B cell (primary cell): ENCODE results near the gene GRK6. TPM values are rescaled to one million over a fixed set of nuclear protein-coding genes. Genes with fewer than 3 reads are reported as not detected.
A peak's percentile ranks its signal among the peaks of the same experiment; 100 is the strongest.

Source experiments
- ATAC-seq: fragments of 200-7000 bp; cut with Tn5 transposase; one replicate; pipeline ENCODE4 v1.10.0; 2021; ENCODE audit warnings: low read depth, mild to moderate bottlenecking, moderate number of reproducible peaks, moderate library complexity
- CTCF ChIA-PET: fragments of 350-600 bp; sonication (Branson Sonifier 250); formaldehyde crosslinking; loops from one replicate; lab custom pipeline; 2021; ENCODE audit warnings: antibody characterized with exemption, inconsistent platforms; lab: Charles Lee
- POLR2A ChIA-PET: fragments of 350-600 bp; sonication (Branson Sonifier 250); formaldehyde crosslinking; loops from one replicate; lab custom pipeline; 2021; ENCODE audit warnings: antibody characterized with exemption; lab: Charles Lee
- DNase-seq: peaks from one replicate; pipeline ENCODE4 v3.0.0; 2013
- H2AFZ ChIP-seq: 2 replicates; pipeline ENCODE4 v1.6.1; 2012; ENCODE audit warnings: mild to moderate bottlenecking, low read depth, low read length; ENCODE audit not compliant: insufficient read depth, poor library complexity, severe bottlenecking
- H3K27ac ChIP-seq, 2 donors: 1 replicate in 1 of 2; 2 replicates in 1 of 2; pipeline ENCODE4 v1.5.1; 2012 to 2013; ENCODE audit warnings: low read length in 2 of 2, mild to moderate bottlenecking in 2 of 2, moderate library complexity in 1 of 2
- H3K27me3 ChIP-seq, 4 experiments: fragments of 200-600 bp in 1 of 4; sonication (generic) in 1 of 4; replicated peaks in 1 of 4; 1 replicate in 2 of 4; 2 replicates in 2 of 4; pipeline versions ENCODE4 v1.6.1 to v1.7.0; 2013 to 2016; ENCODE audit warnings: low read length in 3 of 4, mild to moderate bottlenecking in 2 of 4, mixed read lengths in 1 of 4, moderate library complexity in 1 of 4; ENCODE audit not compliant: insufficient read depth in 4 of 4, control insufficient read depth in 3 of 4; ENCODE audit errors: control extremely low read depth in 1 of 4
- H3K36me3 ChIP-seq, 2 experiments: replicated peaks in 1 of 2; 1 replicate in 1 of 2; 2 replicates in 1 of 2; pipeline versions ENCODE4 v1.6.1 to v1.7.1; 2013; ENCODE audit warnings: low read length in 1 of 2; ENCODE audit not compliant: insufficient read depth in 2 of 2, control insufficient read depth in 1 of 2; ENCODE audit errors: control extremely low read depth in 1 of 2, extremely low read depth in 1 of 2
- H3K4me1 ChIP-seq, 2 donors: fragments of 200-600 bp in 1 of 2; sonication (generic) in 1 of 2; 1 replicate in 1 of 2; 2 replicates in 1 of 2; pipeline versions ENCODE4 v1.5.1 to v1.6.1; 2013 to 2017; ENCODE audit warnings: low read length in 2 of 2; ENCODE audit not compliant: control insufficient read depth in 2 of 2, insufficient read depth in 2 of 2
- H3K4me2 ChIP-seq: replicated peaks from 2 replicates; pipeline ENCODE3; 2012; ENCODE audit warnings: mild to moderate bottlenecking, low read depth, low read length; ENCODE audit not compliant: poor library complexity, severe bottlenecking
- H3K4me3 ChIP-seq, 5 experiments: fragments of 200-600 bp in 1 of 5; sonication (generic) in 1 of 5; 1 replicate in 3 of 5; 2 replicates in 2 of 5; pipeline versions ENCODE4 v1.5.1 to v1.7.0; 2011 to 2016; ENCODE audit warnings: low read length in 4 of 5, mild to moderate bottlenecking in 4 of 5, low read depth in 2 of 5, control low read depth in 1 of 5, moderate library complexity in 1 of 5; ENCODE audit not compliant: insufficient read depth in 1 of 5; ENCODE audit errors: control extremely low read depth in 1 of 5, extremely low read depth in 1 of 5
- H3K79me2 ChIP-seq: fragments of 200-600 bp; sonication (generic); one replicate; pipeline ENCODE4 v1.6.0; 2016; ENCODE audit warnings: low read length; ENCODE audit not compliant: control insufficient read depth, insufficient read depth
- H3K9ac ChIP-seq: fragments of 200-600 bp; sonication (generic); 2 replicates; pipeline ENCODE4 v1.6.1; 2017; ENCODE audit warnings: mild to moderate bottlenecking, low read length, moderate library complexity
- H3K9me3 ChIP-seq, 3 donors: one replicate each; pipeline versions ENCODE4 v1.6.1 to v1.7.1; 2013; ENCODE audit warnings: low read length in 2 of 3; ENCODE audit not compliant: control insufficient read depth in 2 of 3, insufficient read depth in 1 of 3; ENCODE audit errors: control extremely low read depth in 1 of 3
- H4K20me1 ChIP-seq: 2 replicates; pipeline ENCODE4 v1.6.0; 2012; ENCODE audit warnings: mild to moderate bottlenecking, low read length; ENCODE audit not compliant: insufficient read depth, control insufficient read depth, poor library complexity, severe bottlenecking
- H3K27ac Mint-ChIP-seq: one replicate; pipeline ENCODE4 v1.8.0; 2021; ENCODE audit warnings: mixed read lengths
- H3K27me3 Mint-ChIP-seq: one replicate; pipeline ENCODE4 v1.8.0; 2021; ENCODE audit warnings: mixed read lengths
- H3K4me1 Mint-ChIP-seq: one replicate; pipeline ENCODE4 v1.8.0; 2021; ENCODE audit warnings: mixed read lengths
- H3K4me3 Mint-ChIP-seq: one replicate; pipeline ENCODE4 v1.8.0; 2021; ENCODE audit warnings: mixed read lengths
- H3K9me3 Mint-ChIP-seq: one replicate; pipeline ENCODE4 v1.8.0; 2022; ENCODE audit warnings: mixed read lengths; ENCODE audit not compliant: insufficient read depth
- EZH2 ChIP-seq: IDR thresholded peaks from 2 replicates; pipeline ENCODE4 v1.6.1; 2012; ENCODE audit warnings: borderline replicate concordance, low read depth, mild to moderate bottlenecking, moderate library complexity, low read length; ENCODE audit not compliant: insufficient read depth, poor library complexity, severe bottlenecking
- WGBS: methylation state at CpG from one replicate; pipeline ENCODE4 v1.1.5; 2013; ENCODE audit warnings: missing lambda C conversion rate; ENCODE audit not compliant: insufficient coverage; 5-methylcytosine and 5-hydroxymethylcytosine counted together
- intact Hi-C: fragments of 100-400 bp; cut with micrococcal nuclease; formaldehyde crosslinking; loops from one replicate; pipeline ENCODE4 v1.10.0; 2022
- polyA plus RNA-seq: library from polyadenylated mRNA; depleted of rRNA; stranded (reverse); fragments of >200 nt; gene quantifications from 2 replicates; pipeline ENCODE4 v1.2.3, GENCODE V29; 2012
- total RNA-seq, 2 donors: library from RNA; stranded (reverse); fragments of 120-200 nt in 1 of 2; gene quantifications; 1 replicate in 1 of 2; 2 replicates in 1 of 2; pipeline versions ENCODE4 v1.2.3 to v1.2.4, GENCODE V29; 2013 to 2022
- TF ChIP-seq, protein P1 (sequence below): fragments of 200-600 bp; IDR thresholded peaks from one replicate; pipeline ENCODE4 v1.8.0; 2022; ENCODE audit warnings: antibody characterized with exemption, mild to moderate bottlenecking

GRK6 gene
- total and polyA plus RNA-seq, 2 donors (not counting 1 experiment from before 2014, with no cell fraction given) = 155 to 173 TPM

DNA sequence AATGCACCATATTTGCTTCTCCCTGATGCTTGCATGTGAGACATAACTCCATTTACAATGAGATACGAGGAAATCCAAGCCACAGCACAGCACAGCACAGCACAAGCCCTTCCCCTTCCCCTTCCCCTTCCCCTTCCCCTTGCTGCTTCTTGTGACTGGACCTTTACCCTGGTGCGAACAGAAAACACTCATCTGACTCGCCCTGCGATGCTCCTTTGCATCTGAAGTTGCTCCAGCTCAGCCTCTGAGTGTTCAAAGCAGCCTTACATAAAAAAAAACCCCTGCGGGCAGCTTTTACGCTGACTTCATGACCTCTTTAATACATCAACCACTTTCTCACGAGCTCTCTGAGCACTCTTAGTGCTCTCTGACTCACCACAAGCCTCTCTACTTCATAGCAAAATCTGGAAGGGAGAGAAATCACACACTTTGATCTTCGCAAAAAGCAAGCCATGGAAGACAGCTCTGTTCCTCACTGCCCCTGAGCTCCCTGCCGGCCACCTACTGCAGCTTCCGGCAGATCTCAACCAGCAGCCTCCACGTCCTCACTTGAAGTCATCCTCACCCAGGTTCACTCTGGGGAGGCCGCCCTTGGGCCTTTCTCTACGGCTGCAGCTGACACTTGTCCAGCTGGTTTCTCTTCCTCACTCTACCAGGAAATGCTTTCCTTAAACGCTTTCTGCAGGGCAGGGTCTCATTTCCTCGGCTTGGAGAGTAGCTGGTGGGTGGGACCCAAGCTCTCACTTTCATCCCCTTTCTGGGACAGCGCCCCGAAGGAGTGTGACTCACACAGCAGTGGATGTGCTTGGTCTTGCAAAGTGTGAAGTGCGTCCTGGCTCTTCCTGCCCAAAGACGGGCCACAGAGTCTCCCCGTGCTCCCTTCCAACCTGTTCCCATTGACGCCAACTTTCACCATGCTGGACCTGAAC is 37.0 kb upstream of the GRK6 start:
- peak overlapping the region; percentile 29 for H2AFZ ChIP-seq
- CTCF ChIA-PET = interaction anchor here (0.7 to 10.1 kb wide), 28 partner anchors 8 to 136 kb away, joined by 3 to 186 read pairs (median 5); partner anchors contain the start of genes DDX41, DOK3, F12 and GRK6
- no peak overlapping the region for H3K9ac ChIP-seq

More for the DNA sequence above, 37.0 kb upstream of the GRK6 start:
- no peaks in the 10 kb centered on the region for H3K36me3 ChIP-seq
- H3K4me2 ChIP-seq = peak overlapping the region; percentile 9
- 60% methylated on average over 16 of the region's 21 CpGs for WGBS
- no peaks in the 10 kb centered on the region for H3K79me2 ChIP-seq
- POLR2A ChIA-PET = interaction anchor here (0.5 to 2.3 kb wide), 4 partner anchors 16 to 207 kb away, joined by 3 to 17 read pairs (median 5); no protein-coding TSS in a partner anchor
- no peak overlapping the region for H3K27ac ChIP-seq
- H3K27me3 ChIP-seq = peaks cover 0 to 5% (median 0%) of the 10 kb centered on the region in 4 experiments
- H3K9me3 Mint-ChIP-seq = no peaks in the 10 kb centered on the region
- peak overlapping the region; percentile 54 for H3K27ac Mint-ChIP-seq
- peaks cover 8% of the 10 kb centered on the region for H3K27me3 Mint-ChIP-seq
- no peak overlapping the region for H3K4me3 ChIP-seq
- DNase-seq (no peak), ATAC-seq (no peak)
- peaks cover 27% of the 10 kb centered on the region for H3K4me1 Mint-ChIP-seq
- no peaks in the 10 kb centered on the region for H3K9me3 ChIP-seq
- H3K4me1 ChIP-seq = peaks cover 14 to 24% of the 10 kb centered on the region in 2 donors
- intact Hi-C loops = loop anchor here (1.0 to 2.0 kb wide), 6 partner anchors 14 to 681 kb away; partner anchors contain the start of genes PDLIM7 and RGS14
- TF ChIP-seq, protein P1, sequence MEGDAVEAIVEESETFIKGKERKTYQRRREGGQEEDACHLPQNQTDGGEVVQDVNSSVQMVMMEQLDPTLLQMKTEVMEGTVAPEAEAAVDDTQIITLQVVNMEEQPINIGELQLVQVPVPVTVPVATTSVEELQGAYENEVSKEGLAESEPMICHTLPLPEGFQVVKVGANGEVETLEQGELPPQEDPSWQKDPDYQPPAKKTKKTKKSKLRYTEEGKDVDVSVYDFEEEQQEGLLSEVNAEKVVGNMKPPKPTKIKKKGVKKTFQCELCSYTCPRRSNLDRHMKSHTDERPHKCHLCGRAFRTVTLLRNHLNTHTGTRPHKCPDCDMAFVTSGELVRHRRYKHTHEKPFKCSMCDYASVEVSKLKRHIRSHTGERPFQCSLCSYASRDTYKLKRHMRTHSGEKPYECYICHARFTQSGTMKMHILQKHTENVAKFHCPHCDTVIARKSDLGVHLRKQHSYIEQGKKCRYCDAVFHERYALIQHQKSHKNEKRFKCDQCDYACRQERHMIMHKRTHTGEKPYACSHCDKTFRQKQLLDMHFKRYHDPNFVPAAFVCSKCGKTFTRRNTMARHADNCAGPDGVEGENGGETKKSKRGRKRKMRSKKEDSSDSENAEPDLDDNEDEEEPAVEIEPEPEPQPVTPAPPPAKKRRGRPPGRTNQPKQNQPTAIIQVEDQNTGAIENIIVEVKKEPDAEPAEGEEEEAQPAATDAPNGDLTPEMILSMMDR = no peak
- TF ChIP-seq EZH2 = no peak
- no peaks in the 10 kb centered on the region for H4K20me1 ChIP-seq
- H3K4me3 Mint-ChIP-seq = peak overlapping the region; percentile 1
